GM12878 (cell line): ENCODE measurements around the gene CCDC117. TPM values are rescaled to one million over a fixed set of nuclear protein-coding genes. Genes with fewer than 3 reads are reported as not detected.

Experiments used
- ATF7 ChIP-seq: fragments of 450-650 bp; IDR thresholded peaks from 2 replicates; pipeline ENCODE4 v1.6.1; 2016; ENCODE audit warnings: low read depth, mild to moderate bottlenecking
- BACH1 ChIP-seq: fragments of 450-650 bp; IDR thresholded peaks from 2 replicates; pipeline ENCODE4 v1.6.1; 2017; ENCODE audit warnings: mild to moderate bottlenecking, borderline replicate concordance
- CREB1 ChIP-seq: IDR thresholded peaks from 2 replicates; pipeline ENCODE4 v1.6.1; 2012; ENCODE audit warnings: low read depth, mild to moderate bottlenecking, inconsistent platforms
- EED ChIP-seq: sonication (generic); IDR thresholded peaks from 2 replicates; pipeline ENCODE4 v1.6.1; 2016; ENCODE audit warnings: antibody characterized with exemption, low read depth
- ELK1 ChIP-seq: IDR thresholded peaks from 2 replicates; pipeline ENCODE4 v1.6.1; 2012; ENCODE audit warnings: low read depth, low read length, improper control_type of control experiment
- EP300 ChIP-seq, 2 experiments: fragments of 150-350 bp in 1 of 2; IDR thresholded peaks; 2 replicates each; pipeline ENCODE4 v1.6.1; 2011 to 2012; ENCODE audit warnings: low read depth in 2 of 2, low read length in 2 of 2, borderline replicate concordance in 1 of 2, improper control_type of control experiment in 1 of 2, inconsistent platforms in 1 of 2; ENCODE audit not compliant: control insufficient read depth in 1 of 2
- GABPA ChIP-seq: IDR thresholded peaks from 2 replicates; pipeline ENCODE4 v1.6.1; 2014; ENCODE audit warnings: antibody characterized with exemption, low read depth, mild to moderate bottlenecking, inconsistent platforms
- IKZF1 ChIP-seq: fragments of 450-650 bp; conservative IDR thresholded peaks from 2 replicates; pipeline ENCODE4 v1.6.1; 2017; ENCODE audit warnings: antibody characterized with exemption, mild to moderate bottlenecking
- KLF5 ChIP-seq: fragments of 450-650 bp; IDR thresholded peaks from 2 replicates; pipeline ENCODE4 v1.6.1; 2014; ENCODE audit warnings: mild to moderate bottlenecking; ENCODE audit not compliant: partially characterized antibody
- MEF2B ChIP-seq: fragments of 450-650 bp; IDR thresholded peaks from 2 replicates; pipeline ENCODE4 v1.6.1; 2018; ENCODE audit warnings: mild to moderate bottlenecking, moderate library complexity; ENCODE audit not compliant: partially characterized antibody, poor library complexity, severe bottlenecking
- RCOR1 ChIP-seq: conservative IDR thresholded peaks from 2 replicates; pipeline ENCODE4 v1.6.1; 2012; ENCODE audit warnings: low read depth, low read length, improper control_type of control experiment
- SMC3 ChIP-seq: IDR thresholded peaks from 2 replicates; pipeline ENCODE4 v1.6.1; 2011; ENCODE audit warnings: low read length, improper control_type of control experiment, borderline replicate concordance
- YY1 ChIP-seq: IDR thresholded peaks from 2 replicates; pipeline ENCODE4 v1.6.1; 2011; ENCODE audit warnings: low read depth, mild to moderate bottlenecking, low read length
- ZBTB40 ChIP-seq: fragments of 450-650 bp; IDR thresholded peaks from 2 replicates; pipeline ENCODE4 v1.6.1; 2016; ENCODE audit warnings: mild to moderate bottlenecking, moderate library complexity, borderline replicate concordance
- polyA plus RNA-seq, 11 experiments: library from polyadenylated mRNA; depleted of rRNA in 4 of 11; unstranded in 6 of 11; stranded (reverse) in 5 of 11; fragments of >200 nt; fragmentation: Nextera tagmentation in 4 of 11; fragmentation: Illumina TruSeq in 1 of 11; extraction: Ambion mirVana in 4 of 11; extraction: Trizol in 1 of 11; gene quantifications; 1 replicate in 1 of 11; 2 replicates in 10 of 11; pipeline versions ENCODE4 v1.2.1 to v1.2.3, GENCODE V29; 2011 to 2016; ENCODE audit warnings: inconsistent platforms in 2 of 11, missing spikeins in 2 of 11, low read depth in 1 of 11
- total RNA-seq, 4 experiments: library from RNA; depleted of rRNA in 3 of 4; stranded (reverse); fragments of >200 nt in 3 of 4; fragmentation: Illumina TruSeq in 1 of 4; extraction: Trizol in 1 of 4; gene quantifications; 2 replicates each; pipeline versions ENCODE4 v1.2.1 to v1.2.3, GENCODE V29; 2013 to 2021
- TF ChIP-seq, protein P1 (sequence below): fragments of 450-650 bp; formaldehyde crosslinking; IDR thresholded peaks from 2 replicates; pipeline ENCODE4 v1.4.0; 2022; ENCODE audit warnings: mild to moderate bottlenecking, moderate library complexity
- TF ChIP-seq, protein P2 (sequence below): fragments of 150-350 bp; IDR thresholded peaks from 2 replicates; pipeline ENCODE4 v1.6.1; 2016; ENCODE audit warnings: low read depth, low read length

The CCDC117 gene
- total and polyA plus RNA-seq, 10 of the 15 experiments (the other 5 are each of a cell fraction or from before 2014, with no cell fraction given): 6.3 to 32.2 (median 20.6) TPM

DNA sequence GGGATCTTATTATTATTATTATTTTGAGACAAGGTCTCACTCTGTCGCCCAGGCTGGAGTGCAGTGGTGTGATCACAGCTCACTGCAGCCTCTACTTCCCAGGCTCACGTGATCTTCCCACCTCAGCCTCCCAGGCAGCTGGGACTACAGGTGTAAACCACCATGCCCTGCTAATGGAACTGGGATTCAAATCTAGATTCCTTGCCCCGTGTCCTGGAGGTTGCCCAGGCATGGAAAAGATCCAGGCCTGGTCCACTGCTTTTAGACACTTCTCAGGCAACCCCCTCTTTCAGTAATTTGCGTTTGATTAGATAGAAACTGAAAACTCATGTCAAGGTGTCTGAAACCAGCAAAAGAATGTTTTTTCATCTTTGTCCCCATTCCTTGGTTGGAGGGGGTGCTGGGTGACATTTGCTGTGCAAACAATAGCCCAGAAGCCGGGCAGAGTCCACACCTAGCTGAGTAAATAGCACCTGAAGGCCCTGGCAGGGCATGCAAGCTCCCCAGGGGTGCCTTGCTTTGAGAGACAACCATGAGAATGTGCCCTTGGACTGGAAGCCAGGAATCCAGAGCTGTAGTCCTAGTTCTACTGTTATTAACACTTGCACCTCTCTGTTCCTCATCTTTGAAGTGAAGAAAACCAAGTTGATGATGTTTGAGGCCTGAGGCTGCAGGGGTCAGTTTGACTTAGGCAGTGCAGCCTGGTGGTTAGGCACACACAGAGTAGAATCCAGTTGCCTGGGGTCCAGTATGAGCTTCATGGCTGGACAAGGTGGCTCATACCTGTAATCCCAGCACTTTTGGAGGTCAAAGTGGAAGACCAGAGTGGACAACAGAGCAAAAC is 47.0 kb downstream of the CCDC117 start (continued):
- TF ChIP-seq, protein P1, sequence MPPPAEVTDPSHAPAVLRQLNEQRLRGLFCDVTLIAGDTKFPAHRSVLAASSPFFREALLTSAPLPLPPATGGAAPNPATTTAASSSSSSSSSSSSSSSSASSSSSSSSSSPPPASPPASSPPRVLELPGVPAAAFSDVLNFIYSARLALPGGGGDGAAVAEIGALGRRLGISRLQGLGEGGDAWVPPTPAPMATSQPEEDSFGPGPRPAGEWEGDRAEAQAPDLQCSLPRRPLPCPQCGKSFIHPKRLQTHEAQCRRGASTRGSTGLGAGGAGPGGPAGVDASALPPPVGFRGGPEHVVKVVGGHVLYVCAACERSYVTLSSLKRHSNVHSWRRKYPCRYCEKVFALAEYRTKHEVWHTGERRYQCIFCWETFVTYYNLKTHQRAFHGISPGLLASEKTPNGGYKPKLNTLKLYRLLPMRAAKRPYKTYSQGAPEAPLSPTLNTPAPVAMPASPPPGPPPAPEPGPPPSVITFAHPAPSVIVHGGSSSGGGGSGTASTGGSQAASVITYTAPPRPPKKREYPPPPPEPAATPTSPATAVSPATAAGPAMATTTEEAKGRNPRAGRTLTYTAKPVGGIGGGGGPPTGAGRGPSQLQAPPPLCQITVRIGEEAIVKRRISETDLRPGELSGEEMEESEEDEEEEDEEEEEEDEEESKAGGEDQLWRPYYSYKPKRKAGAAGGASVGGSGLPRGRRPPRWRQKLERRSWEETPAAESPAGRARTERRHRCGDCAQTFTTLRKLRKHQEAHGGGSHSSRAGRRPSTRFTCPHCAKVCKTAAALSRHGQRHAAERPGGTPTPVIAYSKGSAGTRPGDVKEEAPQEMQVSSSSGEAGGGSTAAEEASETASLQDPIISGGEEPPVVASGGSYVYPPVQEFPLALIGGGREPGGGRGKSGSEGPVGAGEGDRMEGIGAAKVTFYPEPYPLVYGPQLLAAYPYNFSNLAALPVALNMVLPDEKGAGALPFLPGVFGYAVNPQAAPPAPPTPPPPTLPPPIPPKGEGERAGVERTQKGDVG: no peak
- TF ChIP-seq BACH1 (no peak), SMC3 (no peak), ELK1 (no peak), IKZF1 (peak; percentile 78), MEF2B (peak; percentile 42), ZBTB40 (no peak), CREB1 (no peak), GABPA (no peak), ATF7 (0 out of 2 replicates have a peak, but pooled peaks have one; percentile 17), KLF5 (no peak), EP300 (IDR thresholded peaks at IDR 0.05; ENCODE audit: borderline replicate concordance in 1 of 2, control insufficient read depth in 1 of 2, low read depth in 2 of 2, low read length in 2 of 2) (0 out of 4 replicates have a peak, but pooled peaks have one; percentile 7 to 33), RCOR1 (no peak), EED (peak; percentile 56; the same call in 1 of the 2 replicates), YY1 (no peak)
- TF ChIP-seq, protein P2, sequence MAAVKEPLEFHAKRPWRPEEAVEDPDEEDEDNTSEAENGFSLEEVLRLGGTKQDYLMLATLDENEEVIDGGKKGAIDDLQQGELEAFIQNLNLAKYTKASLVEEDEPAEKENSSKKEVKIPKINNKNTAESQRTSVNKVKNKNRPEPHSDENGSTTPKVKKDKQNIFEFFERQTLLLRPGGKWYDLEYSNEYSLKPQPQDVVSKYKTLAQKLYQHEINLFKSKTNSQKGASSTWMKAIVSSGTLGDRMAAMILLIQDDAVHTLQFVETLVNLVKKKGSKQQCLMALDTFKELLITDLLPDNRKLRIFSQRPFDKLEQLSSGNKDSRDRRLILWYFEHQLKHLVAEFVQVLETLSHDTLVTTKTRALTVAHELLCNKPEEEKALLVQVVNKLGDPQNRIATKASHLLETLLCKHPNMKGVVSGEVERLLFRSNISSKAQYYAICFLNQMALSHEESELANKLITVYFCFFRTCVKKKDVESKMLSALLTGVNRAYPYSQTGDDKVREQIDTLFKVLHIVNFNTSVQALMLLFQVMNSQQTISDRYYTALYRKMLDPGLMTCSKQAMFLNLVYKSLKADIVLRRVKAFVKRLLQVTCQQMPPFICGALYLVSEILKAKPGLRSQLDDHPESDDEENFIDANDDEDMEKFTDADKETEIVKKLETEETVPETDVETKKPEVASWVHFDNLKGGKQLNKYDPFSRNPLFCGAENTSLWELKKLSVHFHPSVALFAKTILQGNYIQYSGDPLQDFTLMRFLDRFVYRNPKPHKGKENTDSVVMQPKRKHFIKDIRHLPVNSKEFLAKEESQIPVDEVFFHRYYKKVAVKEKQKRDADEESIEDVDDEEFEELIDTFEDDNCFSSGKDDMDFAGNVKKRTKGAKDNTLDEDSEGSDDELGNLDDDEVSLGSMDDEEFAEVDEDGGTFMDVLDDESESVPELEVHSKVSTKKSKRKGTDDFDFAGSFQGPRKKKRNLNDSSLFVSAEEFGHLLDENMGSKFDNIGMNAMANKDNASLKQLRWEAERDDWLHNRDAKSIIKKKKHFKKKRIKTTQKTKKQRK: no peak
